Fibroblast of upper back skin (primary cell): ENCODE data around the gene AMY1A.
"Not testable (repeated sequence)": the region's sequence is repeated elsewhere in the genome, so short reads cannot be mapped to it uniquely, and the experiment has no call there.

Experiments
- DNase-seq: peaks from one replicate; pipeline ENCODE4 v3.0.0-alpha.2; 2013

Gene AMY1A

GRCh38 chr1:103655460-103655859 lies at the start of gene AMY1A:
AMY1A (plus strand) TSS chr1:103655760; CDS start chr1:103656331, 571 bp downstream.
- not testable (repeated sequence) for DNase-seq

GRCh38 chr1:103616362-103616761 lies 39.2 kb upstream of the AMY1A start:
- no peak for DNase-seq

- not testable (repeated sequence) for DNase-seq
These were observed 38.5 kb upstream of the AMY1A start, which contains the start of gene AMY2A for GRCh38 chr1:103616994-103617477. AMY2A (plus strand) TSS chr1:103617427; CDS start chr1:103617441, 14 bp downstream.

GRCh38 chr1:103627436-103627835 lies 28.1 kb upstream of the AMY1A start:
- DNase-seq, result not testable (repeated sequence)

GRCh38 chr1:103641194-103641593 lies 14.4 kb upstream of the AMY1A start:
- DNase-seq, result not testable (repeated sequence)

- not testable (repeated sequence) for DNase-seq
These were observed 11.7 kb upstream of the AMY1A start for GRCh38 chr1:103643908-103644307.

- not testable (repeated sequence) for DNase-seq
These were observed 5.3 kb upstream of the AMY1A start for GRCh38 chr1:103650305-103650704.

GRCh38 chr1:103650889-103651288 lies 4.7 kb upstream of the AMY1A start:
- DNase-seq, result not testable (repeated sequence)

GRCh38 chr1:103654133-103654532 lies 1.4 kb upstream of the AMY1A start:
- not testable (repeated sequence) for DNase-seq

GRCh38 chr1:103676335-103676734 lies 20.8 kb downstream of the AMY1A start:
- DNase-seq, result not testable (repeated sequence)

- DNase-seq, result not testable (repeated sequence)
These were observed 40.5 kb downstream of the AMY1A start, which contains the start of gene AMY1B for GRCh38 chr1:103696110-103696509. AMY1B (minus strand) TSS chr1:103696210; CDS start chr1:103695639, 571 bp downstream.

GRCh38 chr1:103697430-103697829 lies 41.9 kb downstream of the AMY1A start:
- not testable (repeated sequence) for DNase-seq

- not testable (repeated sequence) for DNase-seq
These were observed 45.1 kb downstream of the AMY1A start for GRCh38 chr1:103700669-103701068.

- not testable (repeated sequence) for DNase-seq
These were observed 45.7 kb downstream of the AMY1A start for GRCh38 chr1:103701256-103701655.

GRCh38 chr1:103707670-103708069 lies 52.1 kb downstream of the AMY1A start:
- DNase-seq, result not testable (repeated sequence)

- DNase-seq, result not testable (repeated sequence)
These were observed 54.8 kb downstream of the AMY1A start for GRCh38 chr1:103710381-103710780.
